Endothelial cell of umbilical vein (primary cell): ENCODE data around the gene CCR5AS.

Experiments
- BruUV-seq: library from RNA; stranded (reverse); fragments of 400-500 nt; replicated peaks from 2 replicates; lab custom pipeline; 2021; lab: Mats Ljungman, UMichigan
- CTCF ChIA-PET: fragments of 300-600, 350-600 bp; sonication (Branson Sonifier 250); formaldehyde crosslinking; loops from one replicate; lab custom pipeline; 2021; ENCODE audit warnings: antibody characterized with exemption, inconsistent platforms; lab: Charles Lee
- POLR2A ChIA-PET: fragments of 300-600, 350-600 bp; sonication (Branson Sonifier 250); formaldehyde crosslinking; loops from one replicate; lab custom pipeline; 2021; ENCODE audit warnings: antibody characterized with exemption, inconsistent platforms; lab: Charles Lee
- DNase-seq: peaks from one replicate; pipeline ENCODE4 v3.0.0-alpha.2; 2011; ENCODE audit warnings: low read depth, low spot score
- FAIRE-seq: peaks from 2 replicates; lab custom pipeline; 2011; peaks lifted over from hg19 to GRCh38; lab: Jason Lieb, UNC
- H2AFZ ChIP-seq: 2 replicates; pipeline ENCODE4 v1.6.0; 2012; ENCODE audit warnings: low read depth, low read length, control low read depth, inconsistent platforms
- H3K27ac ChIP-seq: 2 replicates; pipeline ENCODE4 v1.5.1; 2011; ENCODE audit warnings: low read depth, mild to moderate bottlenecking, control low read depth, low read length, moderate library complexity; ENCODE audit not compliant: insufficient read depth
- H3K27me3 ChIP-seq, 2 experiments: 2 replicates each; pipeline versions ENCODE4 v1.6.0 to v1.6.1; 2011; ENCODE audit warnings: low read length in 2 of 2, mixed read lengths in 1 of 2; ENCODE audit not compliant: control insufficient read depth in 2 of 2, insufficient read depth in 2 of 2
- H3K36me3 ChIP-seq, 2 experiments: 2 replicates in 1 of 2; 3 replicates in 1 of 2; pipeline ENCODE4 v1.5.1; 2011; ENCODE audit warnings: low read length in 2 of 2, mild to moderate bottlenecking in 1 of 2, moderate library complexity in 1 of 2; ENCODE audit not compliant: control insufficient read depth in 2 of 2, insufficient read depth in 2 of 2; ENCODE audit errors: extremely low read depth in 1 of 2
- H3K4me1 ChIP-seq: 3 replicates; pipeline ENCODE4 v1.5.1; 2011; ENCODE audit warnings: mild to moderate bottlenecking, low read length; ENCODE audit not compliant: control insufficient read depth, insufficient read depth; ENCODE audit errors: extremely low read depth
- H3K4me2 ChIP-seq: 2 replicates; pipeline ENCODE4 v1.6.1; 2011; ENCODE audit warnings: low read length, control low read depth, mixed read lengths; ENCODE audit not compliant: insufficient read depth
- H3K4me3 ChIP-seq, 3 experiments: fragments of 200-600 bp in 1 of 3; sonication (generic), shearing (Covaris generic) in 1 of 3; replicated peaks in 1 of 3; 2 replicates each; pipeline ENCODE4 v1.5.1; 2011 to 2016; ENCODE audit warnings: control low read depth in 3 of 3, low read length in 3 of 3, mild to moderate bottlenecking in 2 of 3, inconsistent platforms in 1 of 3, low read depth in 1 of 3, moderate library complexity in 1 of 3; ENCODE audit not compliant: insufficient read depth in 1 of 3
- H3K79me2 ChIP-seq: 2 replicates; pipeline ENCODE4 v1.6.0; 2012; ENCODE audit warnings: low read length, inconsistent platforms; ENCODE audit not compliant: control insufficient read depth, insufficient read depth
- H3K9ac ChIP-seq: replicated peaks from 2 replicates; pipeline ENCODE3; 2011; ENCODE audit warnings: low read length, control low read depth; ENCODE audit not compliant: insufficient read depth; ENCODE audit errors: extremely low read depth
- H3K9me1 ChIP-seq: replicated peaks from 3 replicates; pipeline ENCODE4 v1.6.0; 2011; ENCODE audit warnings: mild to moderate bottlenecking, low read length; ENCODE audit not compliant: control insufficient read depth, insufficient read depth; ENCODE audit errors: extremely low read depth
- H3K9me3 ChIP-seq: replicated peaks from 2 replicates; pipeline ENCODE4 v1.5.1; 2012; ENCODE audit warnings: low read length, inconsistent platforms; ENCODE audit not compliant: control insufficient read depth, insufficient read depth
- H4K20me1 ChIP-seq: replicated peaks from 2 replicates; pipeline ENCODE3; 2011; ENCODE audit warnings: mild to moderate bottlenecking, low read length; ENCODE audit not compliant: control insufficient read depth, insufficient read depth; ENCODE audit errors: extremely low read depth
- EZH2 ChIP-seq: IDR thresholded peaks from 2 replicates; pipeline ENCODE4 v1.6.1; 2012; ENCODE audit warnings: borderline replicate concordance, low read depth, mild to moderate bottlenecking, moderate library complexity, low read length, inconsistent platforms; ENCODE audit not compliant: severe bottlenecking
- GATA2 ChIP-seq: IDR thresholded peaks from 2 replicates; pipeline ENCODE4 v1.7.0; 2011; ENCODE audit warnings: low read depth, mild to moderate bottlenecking, moderate library complexity, mixed read lengths, low read length; ENCODE audit not compliant: insufficient read length, insufficient read depth
- POLR2A ChIP-seq: IDR thresholded peaks from 2 replicates; pipeline ENCODE4 v1.6.1; 2012; ENCODE audit warnings: low read depth, mild to moderate bottlenecking, control low read depth, low read length
- POLR2AphosphoS5 ChIP-seq: IDR thresholded peaks from 2 replicates; pipeline ENCODE4 v1.6.1; 2012; ENCODE audit warnings: low read depth, mild to moderate bottlenecking, control low read depth, low read length, moderate library complexity; ENCODE audit not compliant: insufficient read depth
- dilution Hi-C: fragments of 300-500 bp; cut with MboI; formaldehyde crosslinking; loops from one replicate; pipeline ENCODE4 v1.15.0; 2019; ENCODE audit warnings: low sequenced_read_pairs; ENCODE audit not compliant: extremely low pct_ligation_motif_present
- intact Hi-C: fragments of 100-400 bp; cut with micrococcal nuclease; formaldehyde crosslinking; loops from one replicate; pipeline ENCODE4 v1.10.0; 2022
- TF ChIP-seq, protein P1 (sequence below), 2 donors: IDR thresholded peaks; 1 replicate in 1 of 2; 2 replicates in 1 of 2; pipeline ENCODE4 v1.5.1; 2011; ENCODE audit warnings: low read length in 2 of 2, mild to moderate bottlenecking in 2 of 2, moderate library complexity in 2 of 2, control low read depth in 1 of 2, inconsistent platforms in 1 of 2, low read depth in 1 of 2; ENCODE audit not compliant: insufficient read depth in 1 of 2; ENCODE audit errors: extremely low read depth in 1 of 2
- TF ChIP-seq, protein P2 (sequence below): IDR thresholded peaks from 2 replicates; pipeline ENCODE4 v1.6.1; 2011; ENCODE audit not compliant: insufficient read depth, insufficient read length

Gene CCR5AS

DNA sequence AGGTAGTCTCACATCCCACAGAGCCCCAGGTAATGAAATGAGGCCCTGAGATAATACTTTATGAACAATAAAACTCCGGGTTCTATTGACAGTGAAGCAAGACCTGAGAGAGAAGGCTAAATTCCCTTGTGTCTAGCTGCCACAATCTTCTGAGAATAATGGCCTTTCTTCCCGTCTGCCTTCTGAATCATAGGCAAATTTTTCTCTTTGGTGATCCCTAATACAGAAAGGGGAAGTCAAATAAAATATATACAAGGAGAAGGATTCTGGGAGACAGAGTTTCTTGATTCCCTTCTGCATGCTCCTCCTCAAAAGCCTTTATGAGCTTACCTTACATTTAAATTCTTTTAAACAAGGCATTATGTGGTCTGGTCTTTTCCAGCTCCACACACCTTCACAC, 82.8 kb downstream of the CCR5AS start:
- ChIA-PET POLR2A (no interaction called here), CTCF (no interaction called here)
- Histone ChIP-seq H3K79me2 (no peaks in the 10 kb centered on the region), H3K27me3 (no peaks in the 10 kb centered on the region), H3K4me2 (no peak overlapping the region), H3K9me3 (no peaks in the 10 kb centered on the region), H4K20me1 (no peaks in the 10 kb centered on the region), H3K9ac (no peak overlapping the region), H3K9me1 (no peaks in the 10 kb centered on the region), H2AFZ (no peak overlapping the region), H3K36me3 (no peaks in the 10 kb centered on the region), H3K4me3 (no peak overlapping the region), H3K27ac (no peak overlapping the region), H3K4me1 (no peaks in the 10 kb centered on the region)
- FAIRE-seq (no peak), DNase-seq (no peak)
- dilution Hi-C loops (no loop called here), intact Hi-C loops (no loop called here)
- no TSS peak for BruUV-seq
- TF ChIP-seq POLR2A = no peak
- TF ChIP-seq EZH2 = no peak
- no peak for TF ChIP-seq POLR2AphosphoS5
- TF ChIP-seq GATA2 = no peak
- TF ChIP-seq, protein P1, sequence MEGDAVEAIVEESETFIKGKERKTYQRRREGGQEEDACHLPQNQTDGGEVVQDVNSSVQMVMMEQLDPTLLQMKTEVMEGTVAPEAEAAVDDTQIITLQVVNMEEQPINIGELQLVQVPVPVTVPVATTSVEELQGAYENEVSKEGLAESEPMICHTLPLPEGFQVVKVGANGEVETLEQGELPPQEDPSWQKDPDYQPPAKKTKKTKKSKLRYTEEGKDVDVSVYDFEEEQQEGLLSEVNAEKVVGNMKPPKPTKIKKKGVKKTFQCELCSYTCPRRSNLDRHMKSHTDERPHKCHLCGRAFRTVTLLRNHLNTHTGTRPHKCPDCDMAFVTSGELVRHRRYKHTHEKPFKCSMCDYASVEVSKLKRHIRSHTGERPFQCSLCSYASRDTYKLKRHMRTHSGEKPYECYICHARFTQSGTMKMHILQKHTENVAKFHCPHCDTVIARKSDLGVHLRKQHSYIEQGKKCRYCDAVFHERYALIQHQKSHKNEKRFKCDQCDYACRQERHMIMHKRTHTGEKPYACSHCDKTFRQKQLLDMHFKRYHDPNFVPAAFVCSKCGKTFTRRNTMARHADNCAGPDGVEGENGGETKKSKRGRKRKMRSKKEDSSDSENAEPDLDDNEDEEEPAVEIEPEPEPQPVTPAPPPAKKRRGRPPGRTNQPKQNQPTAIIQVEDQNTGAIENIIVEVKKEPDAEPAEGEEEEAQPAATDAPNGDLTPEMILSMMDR (IDR thresholded peaks at IDR 0.05; ENCODE audit: extremely low read depth in 1 of 2, insufficient read depth in 1 of 2, low read depth in 1 of 2, low read length in 2 of 2) = no peak
- TF ChIP-seq, protein P2, sequence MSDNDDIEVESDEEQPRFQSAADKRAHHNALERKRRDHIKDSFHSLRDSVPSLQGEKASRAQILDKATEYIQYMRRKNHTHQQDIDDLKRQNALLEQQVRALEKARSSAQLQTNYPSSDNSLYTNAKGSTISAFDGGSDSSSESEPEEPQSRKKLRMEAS = no peak
